IPS-15b (cell line): Measurements from ENCODE around the gene WIZ.

Source experiments
- H3K27me3 ChIP-seq: one replicate; pipeline ENCODE4 v1.6.1; 2013; ENCODE audit warnings: low read length; ENCODE audit not compliant: control insufficient read depth, insufficient read depth
- H3K36me3 ChIP-seq: one replicate; pipeline ENCODE4 v1.6.1; 2013; ENCODE audit warnings: low read length; ENCODE audit not compliant: control insufficient read depth, insufficient read depth
- H3K4me1 ChIP-seq: one replicate; pipeline ENCODE4 v1.6.1; 2013; ENCODE audit warnings: mild to moderate bottlenecking, low read length; ENCODE audit not compliant: control insufficient read depth, insufficient read depth
- H3K4me3 ChIP-seq: one replicate; pipeline ENCODE4 v1.5.1; 2013; ENCODE audit warnings: low read depth, low read length
- H3K9ac ChIP-seq: one replicate; pipeline ENCODE4 v1.6.1; 2013; ENCODE audit warnings: low read depth, mild to moderate bottlenecking, low read length
- H3K9me3 ChIP-seq: one replicate; pipeline ENCODE4 v1.6.1; 2013; ENCODE audit warnings: mild to moderate bottlenecking, low read length; ENCODE audit not compliant: control insufficient read depth, insufficient read depth

The WIZ gene

GRCh38 chr19:15457701-15458484 lies 8.1 kb upstream of the WIZ start:
- Histone ChIP-seq H3K4me1 (peaks cover 4% of the 10 kb centered on the region), H3K27me3 (peaks cover 70% of the 10 kb centered on the region), H3K9me3 (no peaks in the 10 kb centered on the region), H3K9ac (no peak overlapping the region), H3K36me3 (no peaks in the 10 kb centered on the region), H3K4me3 (peak overlapping the region; percentile 47)

- H3K9ac ChIP-seq, result no peak overlapping the region
- H3K9me3 ChIP-seq, result no peaks in the 10 kb centered on the region
- peaks cover 4% of the 10 kb centered on the region for H3K4me1 ChIP-seq
- peak overlapping the region; percentile 49 for H3K4me3 ChIP-seq
- peaks cover 70% of the 10 kb centered on the region for H3K27me3 ChIP-seq
- H3K36me3 ChIP-seq, result no peaks in the 10 kb centered on the region
Observed at GRCh38 chr19:15456871-15457700, 7.3 kb upstream of the WIZ start.

- H3K4me3 ChIP-seq, result peak overlapping the region; percentile 49
- no peaks in the 10 kb centered on the region for H3K9me3 ChIP-seq
- H3K4me1 ChIP-seq, result peaks cover 4% of the 10 kb centered on the region
- no peaks in the 10 kb centered on the region for H3K36me3 ChIP-seq
- peaks cover 70% of the 10 kb centered on the region for H3K27me3 ChIP-seq
- H3K9ac ChIP-seq, result no peak overlapping the region
Observed at GRCh38 chr19:15456441-15456840, 6.7 kb upstream of the WIZ start.

- Histone ChIP-seq H3K9ac (no peak overlapping the region), H3K9me3 (no peaks in the 10 kb centered on the region), H3K4me1 (peaks cover 4% of the 10 kb centered on the region), H3K4me3 (peak overlapping the region; percentile 49), H3K27me3 (peaks cover 70% of the 10 kb centered on the region), H3K36me3 (no peaks in the 10 kb centered on the region)
Observed at GRCh38 chr19:15455996-15456395, 6.2 kb upstream of the WIZ start.

- Histone ChIP-seq H3K9ac (no peak overlapping the region), H3K27me3 (peaks cover 54% of the 10 kb centered on the region), H3K4me1 (peaks cover 4% of the 10 kb centered on the region), H3K9me3 (no peaks in the 10 kb centered on the region), H3K4me3 (peak overlapping the region; percentile 65), H3K36me3 (no peaks in the 10 kb centered on the region)
Observed at GRCh38 chr19:15453906-15454860, 4.4 kb upstream of the WIZ start.

- H3K4me3 ChIP-seq, result peak overlapping the region; percentile 65
- peaks cover 44% of the 10 kb centered on the region for H3K27me3 ChIP-seq
- H3K9ac ChIP-seq, result no peak overlapping the region
- no peaks in the 10 kb centered on the region for H3K36me3 ChIP-seq
- H3K4me1 ChIP-seq, result peaks cover 8% of the 10 kb centered on the region
- H3K9me3 ChIP-seq, result no peaks in the 10 kb centered on the region
Observed at GRCh38 chr19:15453091-15453578, 3.4 kb upstream of the WIZ start.

GRCh38 chr19:15452111-15453047 lies 2.6 kb upstream of the WIZ start:
- H3K4me1 ChIP-seq, result peaks cover 6% of the 10 kb centered on the region
- no peak overlapping the region for H3K9ac ChIP-seq
- peaks cover 37% of the 10 kb centered on the region for H3K27me3 ChIP-seq
- no peaks in the 10 kb centered on the region for H3K9me3 ChIP-seq
- H3K36me3 ChIP-seq, result no peaks in the 10 kb centered on the region
- peak overlapping the region; percentile 65 for H3K4me3 ChIP-seq

- H3K4me1 ChIP-seq, result peaks cover 6% of the 10 kb centered on the region
- no peak overlapping the region for H3K9ac ChIP-seq
- peaks cover 23% of the 10 kb centered on the region for H3K27me3 ChIP-seq
- H3K4me3 ChIP-seq, result peak overlapping the region; percentile 60
- H3K36me3 ChIP-seq, result no peaks in the 10 kb centered on the region
- H3K9me3 ChIP-seq, result no peaks in the 10 kb centered on the region
Observed at GRCh38 chr19:15450528-15450890, 753 bp upstream of the WIZ start.

GRCh38 chr19:15448778-15449619 lies 757 bp downstream of the WIZ start:
- peak overlapping the region; percentile 58 for H3K4me3 ChIP-seq
- H3K36me3 ChIP-seq, result no peaks in the 10 kb centered on the region
- H3K9me3 ChIP-seq, result no peaks in the 10 kb centered on the region
- H3K4me1 ChIP-seq, result peaks cover 6% of the 10 kb centered on the region
- H3K27me3 ChIP-seq, result peaks cover 8% of the 10 kb centered on the region
- H3K9ac ChIP-seq, result no peak overlapping the region
